K562 (cell line): Measurements from ENCODE around the gene NUCKS1. TPM values are rescaled to one million over a fixed set of nuclear protein-coding genes. Genes with fewer than 3 reads are reported as not detected.

Experiments used
- CBX1 ChIP-seq: sonication (generic); IDR thresholded peaks from 2 replicates; pipeline ENCODE4 v1.6.1; 2016; ENCODE audit warnings: antibody characterized with exemption, low read depth, mild to moderate bottlenecking
- FOXJ2 ChIP-seq: fragments of 200-800 bp; sonication (Bioruptor generic); IDR thresholded peaks from 2 replicates; pipeline ENCODE4 v1.6.1; 2016; ENCODE audit warnings: missing genetic modification characterization, missing compliant biosample characterization
- KDM5B ChIP-seq: fragments of 200-600 bp; sonication (generic); IDR thresholded peaks from 2 replicates; pipeline ENCODE4 v1.6.1; 2012; ENCODE audit warnings: low read depth, mild to moderate bottlenecking, moderate library complexity, low read length, control low read depth, inconsistent platforms; ENCODE audit not compliant: insufficient replicate concordance
- NR3C1 ChIP-seq: sonication (generic); formaldehyde crosslinking; IDR thresholded peaks from 2 replicates; pipeline ENCODE4 v1.8.1; 2022; ENCODE audit warnings: missing genetic modification reagents
- PHF20 ChIP-seq: fragments of 450-650 bp; IDR thresholded peaks from 2 replicates; pipeline ENCODE4 v1.6.1; 2018; ENCODE audit not compliant: partially characterized antibody
- RFX7 ChIP-seq: fragments of 250-450 bp; sonication (Bioruptor Pico); IDR thresholded peaks from 2 replicates; pipeline ENCODE4 v1.5.1; 2021; ENCODE audit warnings: mild to moderate bottlenecking
- SRSF1 ChIP-seq: fragments of 200-400 bp; formaldehyde crosslinking; IDR thresholded peaks from 2 replicates; pipeline ENCODE4 v1.6.1; 2017; ENCODE audit warnings: mild to moderate bottlenecking, low read depth, low read length, moderate library complexity
- STAT5B ChIP-seq: fragments of 250-450 bp; sonication (Bioruptor Pico); IDR thresholded peaks from 2 replicates; pipeline ENCODE4 v1.8.0; 2021; ENCODE audit warnings: mild to moderate bottlenecking, inconsistent platforms
- TBL1XR1 ChIP-seq, 2 experiments: IDR thresholded peaks; 2 replicates each; pipeline ENCODE4 v1.6.1; 2012; ENCODE audit warnings: improper control_type of control experiment in 2 of 2, low read length in 2 of 2, mild to moderate bottlenecking in 1 of 2
- TGIF2 ChIP-seq: sonication (generic); formaldehyde crosslinking; IDR thresholded peaks from 2 replicates; pipeline ENCODE4 v1.8.1; 2022; ENCODE audit warnings: mild to moderate bottlenecking, missing genetic modification reagents, moderate library complexity
- ZC3H8 ChIP-seq: fragments of 450-650 bp; IDR thresholded peaks from 2 replicates; pipeline ENCODE4 v1.6.1; 2017
- ZNF140 ChIP-seq: fragments of 250-450 bp; sonication (Bioruptor Pico); IDR thresholded peaks from 2 replicates; pipeline ENCODE4 v1.8.0; 2021; ENCODE audit warnings: moderate library complexity, mild to moderate bottlenecking, inconsistent platforms
- ZNF507 ChIP-seq: conservative IDR thresholded peaks from 2 replicates; pipeline ENCODE4 v1.6.1; 2017; ENCODE audit warnings: missing genetic modification characterization, missing compliant biosample characterization
- ZNF586 ChIP-seq: fragments of 450-650 bp; formaldehyde crosslinking; conservative IDR thresholded peaks from 2 replicates; pipeline ENCODE4 v1.4.0; 2020; ENCODE audit warnings: mild to moderate bottlenecking, moderate library complexity
- polyA plus RNA-seq, 8 experiments: library from polyadenylated mRNA; depleted of rRNA in 4 of 8; stranded (reverse) in 5 of 8; unstranded in 3 of 8; fragments of >200 nt; fragmentation: Nextera tagmentation in 2 of 8; fragmentation: Illumina TruSeq in 1 of 8; extraction: Ambion mirVana in 2 of 8; extraction: Trizol in 1 of 8; gene quantifications; 2 replicates each; pipeline versions ENCODE4 v1.2.1 to v1.2.3, GENCODE V29; 2011 to 2014; ENCODE audit warnings: inconsistent platforms in 1 of 8, missing spikeins in 1 of 8
- total RNA-seq, 7 experiments: library from RNA; depleted of rRNA in 6 of 7; stranded (reverse); fragments of >200 nt in 6 of 7; fragmentation: Illumina TruSeq in 2 of 7; extraction: Trizol in 2 of 7; gene quantifications; 2 replicates each; pipeline versions ENCODE4 v1.2.1 to v1.2.3, GENCODE V29; 2011 to 2021; ENCODE audit warnings: low replicate concordance in 1 of 7
- TF ChIP-seq, protein P1 (sequence below): fragments of 200-800 bp; sonication (Bioruptor generic); IDR thresholded peaks from 2 replicates; pipeline ENCODE4 v1.6.1; 2016; ENCODE audit warnings: missing genetic modification characterization, missing compliant biosample characterization
- TF ChIP-seq, protein P2 (sequence below): fragments of 250-450 bp; sonication (Bioruptor Pico); IDR thresholded peaks from 2 replicates; pipeline ENCODE4 v1.4.0; 2020; ENCODE audit warnings: mild to moderate bottlenecking, moderate library complexity
- TF ChIP-seq, protein P3 (sequence below): fragments of 250-450 bp; sonication (Bioruptor Pico); IDR thresholded peaks from 2 replicates; pipeline ENCODE4 v1.4.0; 2020; ENCODE audit warnings: mild to moderate bottlenecking
- TF ChIP-seq, protein P4 (sequence below), 2 experiments: fragments of 450-650 bp in 1 of 2; sonication (generic) in 1 of 2; formaldehyde crosslinking; conservative IDR thresholded peaks; 2 replicates each; pipeline versions ENCODE4 v1.4.0 to v1.8.1; 2020 to 2022; ENCODE audit warnings: mild to moderate bottlenecking in 1 of 2, missing genetic modification reagents in 1 of 2

NUCKS1 gene
- total and polyA plus RNA-seq, 9 of the 15 experiments (the other 6 are each of a cell fraction or from before 2014, with no cell fraction given), result 66.7 to 244 (median 149) TPM

DNA sequence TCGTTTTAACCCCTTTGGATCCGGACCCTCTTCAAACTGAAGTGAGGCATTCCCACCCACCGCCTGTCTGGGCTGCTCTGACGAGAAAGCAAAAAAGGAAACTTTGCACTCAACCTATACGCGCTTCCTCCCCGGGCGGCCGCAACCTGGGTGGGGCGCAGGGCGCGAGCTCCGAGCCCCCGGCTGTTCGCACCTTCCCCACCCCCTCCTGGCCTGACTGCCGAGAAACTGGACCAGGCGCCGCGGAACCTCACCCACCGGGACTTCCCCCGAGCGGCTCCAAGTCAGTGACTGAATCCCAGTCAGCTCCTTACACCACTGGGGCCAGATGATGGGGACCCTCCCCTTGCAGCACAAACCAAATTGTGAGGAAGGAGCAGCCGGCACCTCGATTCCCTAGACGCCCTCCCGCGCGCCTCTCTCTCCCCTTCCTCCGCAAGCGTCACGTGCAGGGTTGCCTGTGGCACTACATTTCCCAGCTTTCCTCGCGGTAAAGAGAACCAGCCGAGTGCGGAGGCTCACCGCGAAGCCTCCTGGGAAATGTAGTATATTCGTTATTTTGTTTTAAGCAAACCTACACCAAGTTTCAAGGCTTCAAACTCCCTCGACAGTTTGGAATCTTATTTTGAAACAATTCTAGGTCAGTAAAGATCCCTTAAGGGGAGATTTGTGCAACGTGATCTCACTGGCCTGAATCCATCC is 25.2 kb upstream of the NUCKS1 start, which contains the start of gene RAB29 (continued):
- TF ChIP-seq, protein P1, sequence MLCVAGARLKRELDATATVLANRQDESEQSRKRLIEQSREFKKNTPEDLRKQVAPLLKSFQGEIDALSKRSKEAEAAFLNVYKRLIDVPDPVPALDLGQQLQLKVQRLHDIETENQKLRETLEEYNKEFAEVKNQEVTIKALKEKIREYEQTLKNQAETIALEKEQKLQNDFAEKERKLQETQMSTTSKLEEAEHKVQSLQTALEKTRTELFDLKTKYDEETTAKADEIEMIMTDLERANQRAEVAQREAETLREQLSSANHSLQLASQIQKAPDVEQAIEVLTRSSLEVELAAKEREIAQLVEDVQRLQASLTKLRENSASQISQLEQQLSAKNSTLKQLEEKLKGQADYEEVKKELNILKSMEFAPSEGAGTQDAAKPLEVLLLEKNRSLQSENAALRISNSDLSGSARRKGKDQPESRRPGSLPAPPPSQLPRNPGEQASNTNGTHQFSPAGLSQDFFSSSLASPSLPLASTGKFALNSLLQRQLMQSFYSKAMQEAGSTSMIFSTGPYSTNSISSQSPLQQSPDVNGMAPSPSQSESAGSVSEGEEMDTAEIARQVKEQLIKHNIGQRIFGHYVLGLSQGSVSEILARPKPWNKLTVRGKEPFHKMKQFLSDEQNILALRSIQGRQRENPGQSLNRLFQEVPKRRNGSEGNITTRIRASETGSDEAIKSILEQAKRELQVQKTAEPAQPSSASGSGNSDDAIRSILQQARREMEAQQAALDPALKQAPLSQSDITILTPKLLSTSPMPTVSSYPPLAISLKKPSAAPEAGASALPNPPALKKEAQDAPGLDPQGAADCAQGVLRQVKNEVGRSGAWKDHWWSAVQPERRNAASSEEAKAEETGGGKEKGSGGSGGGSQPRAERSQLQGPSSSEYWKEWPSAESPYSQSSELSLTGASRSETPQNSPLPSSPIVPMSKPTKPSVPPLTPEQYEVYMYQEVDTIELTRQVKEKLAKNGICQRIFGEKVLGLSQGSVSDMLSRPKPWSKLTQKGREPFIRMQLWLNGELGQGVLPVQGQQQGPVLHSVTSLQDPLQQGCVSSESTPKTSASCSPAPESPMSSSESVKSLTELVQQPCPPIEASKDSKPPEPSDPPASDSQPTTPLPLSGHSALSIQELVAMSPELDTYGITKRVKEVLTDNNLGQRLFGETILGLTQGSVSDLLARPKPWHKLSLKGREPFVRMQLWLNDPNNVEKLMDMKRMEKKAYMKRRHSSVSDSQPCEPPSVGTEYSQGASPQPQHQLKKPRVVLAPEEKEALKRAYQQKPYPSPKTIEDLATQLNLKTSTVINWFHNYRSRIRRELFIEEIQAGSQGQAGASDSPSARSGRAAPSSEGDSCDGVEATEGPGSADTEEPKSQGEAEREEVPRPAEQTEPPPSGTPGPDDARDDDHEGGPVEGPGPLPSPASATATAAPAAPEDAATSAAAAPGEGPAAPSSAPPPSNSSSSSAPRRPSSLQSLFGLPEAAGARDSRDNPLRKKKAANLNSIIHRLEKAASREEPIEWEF (CRISPR knock-in tag), result no peak
- no peak for TF ChIP-seq SRSF1
- no peak for TF ChIP-seq NR3C1
- TF ChIP-seq FOXJ2 (tag), result peak; percentile 59; the same call in 1 of the 2 replicates
- peak; percentile 24 for TF ChIP-seq PHF20
- TF ChIP-seq RFX7 (CRISPR knock-in tag), result no peak
- TF ChIP-seq ZNF507 (tag), result no peak
- no peak for TF ChIP-seq STAT5B (CRISPR knock-in tag)
- TF ChIP-seq KDM5B, result peak; percentile 59
- no peak for TF ChIP-seq ZNF586 (CRISPR knock-in tag)
- no peak for TF ChIP-seq TGIF2 (CRISPR knock-in tag)
- no peak for TF ChIP-seq TBL1XR1 (IDR thresholded peaks at IDR 0.05; ENCODE audit: low read length in 2 of 2)
- no peak for TF ChIP-seq ZC3H8
- TF ChIP-seq, protein P2, sequence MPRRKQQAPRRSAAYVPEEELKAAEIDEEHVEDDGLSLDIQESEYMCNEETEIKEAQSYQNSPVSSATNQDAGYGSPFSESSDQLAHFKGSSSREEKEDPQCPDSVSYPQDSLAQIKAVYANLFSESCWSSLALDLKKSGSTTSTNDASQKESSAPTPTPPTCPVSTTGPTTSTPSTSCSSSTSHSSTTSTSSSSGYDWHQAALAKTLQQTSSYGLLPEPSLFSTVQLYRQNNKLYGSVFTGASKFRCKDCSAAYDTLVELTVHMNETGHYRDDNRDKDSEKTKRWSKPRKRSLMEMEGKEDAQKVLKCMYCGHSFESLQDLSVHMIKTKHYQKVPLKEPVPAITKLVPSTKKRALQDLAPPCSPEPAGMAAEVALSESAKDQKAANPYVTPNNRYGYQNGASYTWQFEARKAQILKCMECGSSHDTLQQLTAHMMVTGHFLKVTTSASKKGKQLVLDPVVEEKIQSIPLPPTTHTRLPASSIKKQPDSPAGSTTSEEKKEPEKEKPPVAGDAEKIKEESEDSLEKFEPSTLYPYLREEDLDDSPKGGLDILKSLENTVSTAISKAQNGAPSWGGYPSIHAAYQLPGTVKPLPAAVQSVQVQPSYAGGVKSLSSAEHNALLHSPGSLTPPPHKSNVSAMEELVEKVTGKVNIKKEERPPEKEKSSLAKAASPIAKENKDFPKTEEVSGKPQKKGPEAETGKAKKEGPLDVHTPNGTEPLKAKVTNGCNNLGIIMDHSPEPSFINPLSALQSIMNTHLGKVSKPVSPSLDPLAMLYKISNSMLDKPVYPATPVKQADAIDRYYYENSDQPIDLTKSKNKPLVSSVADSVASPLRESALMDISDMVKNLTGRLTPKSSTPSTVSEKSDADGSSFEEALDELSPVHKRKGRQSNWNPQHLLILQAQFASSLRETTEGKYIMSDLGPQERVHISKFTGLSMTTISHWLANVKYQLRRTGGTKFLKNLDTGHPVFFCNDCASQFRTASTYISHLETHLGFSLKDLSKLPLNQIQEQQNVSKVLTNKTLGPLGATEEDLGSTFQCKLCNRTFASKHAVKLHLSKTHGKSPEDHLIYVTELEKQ (CRISPR knock-in tag), result no peak
- no peak for TF ChIP-seq ZNF140 (CRISPR knock-in tag)
- TF ChIP-seq, protein P3, sequence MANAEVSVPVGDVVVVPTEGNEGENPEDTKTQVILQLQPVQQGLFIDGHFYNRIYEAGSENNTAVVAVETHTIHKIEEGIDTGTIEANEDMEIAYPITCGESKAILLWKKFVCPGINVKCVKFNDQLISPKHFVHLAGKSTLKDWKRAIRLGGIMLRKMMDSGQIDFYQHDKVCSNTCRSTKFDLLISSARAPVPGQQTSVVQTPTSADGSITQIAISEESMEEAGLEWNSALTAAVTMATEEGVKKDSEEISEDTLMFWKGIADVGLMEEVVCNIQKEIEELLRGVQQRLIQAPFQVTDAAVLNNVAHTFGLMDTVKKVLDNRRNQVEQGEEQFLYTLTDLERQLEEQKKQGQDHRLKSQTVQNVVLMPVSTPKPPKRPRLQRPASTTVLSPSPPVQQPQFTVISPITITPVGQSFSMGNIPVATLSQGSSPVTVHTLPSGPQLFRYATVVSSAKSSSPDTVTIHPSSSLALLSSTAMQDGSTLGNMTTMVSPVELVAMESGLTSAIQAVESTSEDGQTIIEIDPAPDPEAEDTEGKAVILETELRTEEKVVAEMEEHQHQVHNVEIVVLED (CRISPR knock-in tag), result no peak
- TF ChIP-seq CBX1, result no peak
- TF ChIP-seq, protein P4, sequence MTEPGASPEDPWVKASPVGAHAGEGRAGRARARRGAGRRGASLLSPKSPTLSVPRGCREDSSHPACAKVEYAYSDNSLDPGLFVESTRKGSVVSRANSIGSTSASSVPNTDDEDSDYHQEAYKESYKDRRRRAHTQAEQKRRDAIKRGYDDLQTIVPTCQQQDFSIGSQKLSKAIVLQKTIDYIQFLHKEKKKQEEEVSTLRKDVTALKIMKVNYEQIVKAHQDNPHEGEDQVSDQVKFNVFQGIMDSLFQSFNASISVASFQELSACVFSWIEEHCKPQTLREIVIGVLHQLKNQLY (CRISPR knock-in tag; conservative IDR thresholded peaks at IDR 0.05), result no peak
